Progenitor cell of endocrine pancreas (in vitro differentiated cells): Measurements from ENCODE around the gene TPPP. TPM values are rescaled to one million over a fixed set of nuclear protein-coding genes. Genes with fewer than 3 reads are reported as not detected.

Experiments
- DNase-seq: peaks from one replicate; pipeline ENCODE4 v3.0.0; 2021; ENCODE audit warnings: low spot score; ENCODE audit not compliant: unreplicated experiment
- H3K27ac Mint-ChIP-seq: 2 replicates; pipeline ENCODE4 v1.8.0; 2021; ENCODE audit warnings: mild to moderate bottlenecking, moderate library complexity, mixed read lengths
- H3K27me3 Mint-ChIP-seq: 2 replicates; pipeline ENCODE4 v1.8.0; 2021; ENCODE audit warnings: mixed read lengths
- H3K36me3 Mint-ChIP-seq: 2 replicates; pipeline ENCODE4 v1.8.0; 2022; ENCODE audit warnings: mixed read lengths; ENCODE audit not compliant: insufficient read depth
- H3K4me1 Mint-ChIP-seq: 2 replicates; pipeline ENCODE4 v1.8.0; 2021; ENCODE audit warnings: low read depth, mixed read lengths
- H3K4me3 Mint-ChIP-seq: 2 replicates; pipeline ENCODE4 v1.8.0; 2021; ENCODE audit warnings: low read depth, mild to moderate bottlenecking, moderate library complexity, mixed read lengths
- H3K9me3 Mint-ChIP-seq: 2 replicates; pipeline ENCODE4 v1.8.0; 2021; ENCODE audit warnings: low read depth, mixed read lengths
- CTCF ChIP-seq: fragments of 200-600 bp; sonication (generic); IDR thresholded peaks from one replicate; pipeline ENCODE4 v1.5.0; 2021; ENCODE audit warnings: antibody characterized with exemption, mild to moderate bottlenecking; ENCODE audit not compliant: unreplicated experiment
- total RNA-seq: library from RNA; stranded (reverse); gene quantifications from 2 replicates; pipeline ENCODE4 v1.2.1, GENCODE V29; 2021

The TPPP gene
- total RNA-seq, 1 donor from 2014 or later: 2.9 TPM

GRCh38 chr5:643811-644271 is 49.3 kb downstream of the TPPP start:
- no peaks in the 10 kb centered on the region for H3K9me3 Mint-ChIP-seq
- H3K27ac Mint-ChIP-seq: no peak overlapping the region
- H3K27me3 Mint-ChIP-seq: no peaks in the 10 kb centered on the region
- TF ChIP-seq CTCF: no peak
- H3K4me1 Mint-ChIP-seq: no peaks in the 10 kb centered on the region
- H3K36me3 Mint-ChIP-seq: peaks cover 7% of the 10 kb centered on the region
- DNase-seq: no peak
- H3K4me3 Mint-ChIP-seq: no peak overlapping the region

GRCh38 chr5:643351-643801 is 49.8 kb downstream of the TPPP start:
- Mint-ChIP-seq H3K9me3 (no peaks in the 10 kb centered on the region), H3K27me3 (no peaks in the 10 kb centered on the region), H3K36me3 (peaks cover 7% of the 10 kb centered on the region), H3K27ac (no peak overlapping the region), H3K4me3 (no peak overlapping the region), H3K4me1 (no peaks in the 10 kb centered on the region)
- no peak for DNase-seq
- TF ChIP-seq CTCF: no peak

- H3K9me3 Mint-ChIP-seq: no peaks in the 10 kb centered on the region
- H3K4me1 Mint-ChIP-seq: no peaks in the 10 kb centered on the region
- TF ChIP-seq CTCF: no peak
- no peak for DNase-seq
- no peak overlapping the region for H3K27ac Mint-ChIP-seq
- H3K36me3 Mint-ChIP-seq: peaks cover 10% of the 10 kb centered on the region
- no peak overlapping the region for H3K4me3 Mint-ChIP-seq
- H3K27me3 Mint-ChIP-seq: no peaks in the 10 kb centered on the region
Observed at GRCh38 chr5:642481-642880, 50.7 kb downstream of the TPPP start.

GRCh38 chr5:641331-641765 is 51.8 kb downstream of the TPPP start:
- H3K27me3 Mint-ChIP-seq: no peaks in the 10 kb centered on the region
- no peak for DNase-seq
- peaks cover 10% of the 10 kb centered on the region for H3K36me3 Mint-ChIP-seq
- no peak overlapping the region for H3K4me3 Mint-ChIP-seq
- no peaks in the 10 kb centered on the region for H3K4me1 Mint-ChIP-seq
- no peaks in the 10 kb centered on the region for H3K9me3 Mint-ChIP-seq
- no peak overlapping the region for H3K27ac Mint-ChIP-seq
- TF ChIP-seq CTCF: no peak

- DNase-seq: no peak
- no peak overlapping the region for H3K4me3 Mint-ChIP-seq
- TF ChIP-seq CTCF: no peak
- H3K27ac Mint-ChIP-seq: no peak overlapping the region
- no peaks in the 10 kb centered on the region for H3K4me1 Mint-ChIP-seq
- H3K27me3 Mint-ChIP-seq: no peaks in the 10 kb centered on the region
- no peaks in the 10 kb centered on the region for H3K9me3 Mint-ChIP-seq
- peaks cover 13% of the 10 kb centered on the region for H3K36me3 Mint-ChIP-seq
Observed at GRCh38 chr5:640461-641330, 52.5 kb downstream of the TPPP start.
